Activated naive CD4-positive, alpha-beta T cell (primary cell): ENCODE data around the gene COL9A3.

ENCODE experiments used
- DNase-seq, 4 experiments: peaks; one replicate each; lab custom pipeline; 2025; lab: John Stamatoyannopoulos, UW

Gene COL9A3

DNA sequence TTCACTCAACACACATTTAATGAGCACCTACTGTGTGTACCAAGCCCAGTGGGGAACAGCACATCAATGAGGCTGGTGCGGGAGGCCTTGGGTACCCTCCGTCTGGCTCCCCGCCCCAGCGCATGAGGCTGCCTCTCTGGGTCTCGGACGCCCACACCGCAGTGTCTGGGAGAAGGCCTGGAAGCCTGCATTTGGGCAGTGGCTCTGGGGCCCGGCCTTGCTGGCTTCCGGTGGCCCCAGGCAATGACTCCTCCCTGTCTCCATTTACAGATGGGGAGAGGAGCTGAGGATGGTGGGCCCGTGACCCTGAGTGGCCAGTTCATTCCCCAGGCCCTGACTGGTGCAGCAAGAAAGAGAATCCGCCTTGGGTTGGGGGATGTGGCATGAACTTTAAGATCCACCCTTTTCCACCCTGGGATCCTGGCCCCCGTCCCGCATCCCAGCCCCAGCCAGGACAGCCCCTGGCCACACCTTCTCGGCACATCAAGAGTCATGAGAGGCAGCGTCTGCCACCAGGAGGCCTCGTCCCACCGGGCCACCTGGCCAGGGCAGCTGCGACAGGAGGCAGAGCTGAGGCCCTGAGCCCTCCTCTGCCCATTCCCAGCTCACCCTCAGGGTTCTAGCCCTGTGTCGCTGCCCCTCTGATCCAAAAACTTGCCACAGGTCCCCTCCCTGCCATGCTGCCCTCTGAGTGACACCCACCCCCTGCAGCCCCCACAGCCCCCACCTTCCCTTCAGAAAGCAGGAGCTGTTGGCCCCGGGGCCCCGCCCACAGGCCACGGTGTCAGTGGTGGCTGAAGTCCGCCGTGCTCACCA, 38.0 kb upstream of the COL9A3 start:
- DNase-seq, result no peak

DNA sequence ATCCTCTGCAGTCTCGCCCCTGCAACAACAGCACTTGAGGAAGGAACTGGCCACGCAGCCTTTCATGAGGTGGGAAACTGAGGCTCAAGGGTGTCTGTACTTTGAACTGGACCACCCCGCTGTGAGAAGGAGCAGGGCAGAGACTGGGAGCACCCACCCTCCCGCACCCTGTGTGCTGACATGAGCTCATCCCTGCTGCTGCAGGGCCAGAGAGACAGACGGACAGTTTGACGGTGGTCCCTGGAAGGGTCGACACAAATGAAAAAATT, 37.5 kb upstream of the COL9A3 start:
- no peak for DNase-seq

DNA sequence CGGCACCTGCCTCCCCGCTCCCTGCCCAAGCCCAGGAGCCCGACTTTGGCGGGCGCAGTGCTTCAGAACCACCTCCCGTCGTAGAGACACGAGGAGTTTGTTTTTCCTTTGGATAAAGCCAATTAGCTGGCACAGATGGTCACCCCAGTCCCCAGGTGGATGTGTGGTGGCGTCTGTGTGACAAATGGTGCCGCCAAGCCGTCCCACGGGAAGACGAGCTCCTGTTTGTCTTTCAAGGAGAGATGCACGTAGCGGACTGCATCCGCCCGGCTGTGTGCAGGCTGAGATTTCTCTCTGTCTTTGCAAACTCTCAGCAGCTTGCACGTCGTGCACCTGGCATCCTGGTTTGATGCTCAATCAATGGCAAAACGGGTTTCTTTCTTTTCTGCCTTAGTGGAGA, 36.6 kb upstream of the COL9A3 start:
- no peak for DNase-seq

DNA sequence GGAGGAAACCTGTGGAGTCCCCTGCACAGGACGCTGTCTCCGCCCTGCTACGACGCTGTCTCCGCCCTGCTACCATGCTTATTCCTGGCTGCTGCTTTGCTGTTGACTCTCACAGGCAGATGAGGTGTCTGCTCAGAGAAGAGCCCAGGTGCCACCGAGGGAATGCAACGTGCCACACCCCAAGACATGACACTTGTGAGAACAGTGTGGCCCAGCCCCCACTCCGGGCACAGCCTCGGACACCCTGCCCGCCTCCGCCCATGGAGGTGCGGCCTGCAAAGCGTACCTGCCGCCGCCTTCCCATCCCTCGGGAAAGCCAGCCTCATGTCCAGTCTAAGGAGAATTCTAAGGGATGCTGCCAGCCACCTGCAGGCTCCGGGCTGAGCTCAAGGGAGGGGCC, 36.2 kb upstream of the COL9A3 start:
- DNase-seq, result no peak

DNA sequence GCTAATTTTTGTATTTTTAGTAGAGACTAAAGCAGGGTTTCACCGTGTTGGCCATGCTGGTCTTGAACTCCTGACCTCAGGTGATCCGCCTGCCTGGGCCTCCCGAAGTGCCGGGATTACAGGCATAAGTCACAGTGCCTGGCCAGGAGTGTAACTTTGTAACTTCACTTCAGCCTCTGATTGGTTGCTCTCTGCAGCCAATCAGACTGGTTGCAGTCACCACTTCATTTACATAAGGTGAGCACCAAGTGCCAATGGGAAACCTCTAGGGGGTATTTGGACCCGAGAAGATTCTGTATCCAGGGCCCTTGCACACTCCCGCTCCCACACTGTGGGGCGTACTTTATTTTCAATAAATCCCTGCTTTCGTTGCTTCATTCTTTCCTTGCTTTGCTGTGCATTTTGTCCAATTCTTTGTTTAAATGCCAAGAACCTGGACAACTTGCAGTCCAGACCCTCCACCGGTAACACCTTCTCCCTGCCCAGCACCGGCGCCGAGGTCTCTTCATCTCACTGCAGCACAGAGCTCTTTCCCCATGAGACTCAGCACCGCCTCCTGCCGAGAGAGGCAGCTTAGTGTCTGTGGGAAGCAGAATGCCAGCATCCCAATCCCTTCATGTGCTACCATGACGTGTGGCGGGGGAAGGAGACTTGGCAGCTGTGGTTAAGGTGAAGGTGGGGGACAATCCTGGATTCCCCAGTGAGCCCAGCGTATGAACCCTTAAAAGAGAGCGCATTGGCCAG, 34.5 kb upstream of the COL9A3 start:
- no peak for DNase-seq

DNA sequence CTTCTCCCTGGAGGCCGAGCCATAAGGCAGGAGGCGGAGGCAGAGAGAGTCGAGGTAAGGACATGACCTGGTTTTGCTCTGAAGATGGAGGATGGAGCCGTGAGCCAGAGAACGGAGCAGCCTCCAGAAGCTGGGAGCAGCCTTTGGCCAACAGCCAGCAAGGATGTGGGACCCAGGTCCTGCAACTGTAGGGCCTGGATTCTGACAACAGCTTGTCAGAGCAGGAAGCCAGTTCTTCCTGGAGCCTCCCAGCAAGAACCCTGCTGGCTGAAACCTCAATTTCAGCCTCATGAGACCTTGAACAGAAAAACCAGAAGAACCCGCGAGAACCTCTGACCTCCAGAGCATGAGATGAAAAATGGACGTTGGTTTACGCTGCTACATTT, 34.0 kb upstream of the COL9A3 start:
- DNase-seq, result no peak

DNA sequence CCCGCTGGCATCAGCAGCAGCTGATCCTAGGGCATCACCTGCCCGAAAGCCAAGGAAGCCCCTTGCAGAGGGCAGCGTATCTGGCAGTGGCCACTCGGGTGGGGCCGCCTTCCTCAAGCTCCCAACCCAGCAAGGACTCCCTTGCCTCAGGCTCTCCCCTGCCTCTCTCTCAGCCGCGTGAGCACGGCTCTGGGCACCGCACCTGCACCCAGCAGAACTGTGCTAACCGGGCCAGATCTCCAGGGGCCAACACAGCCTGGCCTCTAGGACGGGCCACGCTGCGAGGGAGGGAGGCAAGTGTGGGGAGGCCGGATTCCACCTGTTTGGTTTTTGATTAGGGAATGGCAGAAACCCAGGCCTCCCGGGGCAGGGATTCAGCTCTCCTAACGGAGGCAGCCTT, 32.4 kb upstream of the COL9A3 start:
- DNase-seq, result no peak

DNA sequence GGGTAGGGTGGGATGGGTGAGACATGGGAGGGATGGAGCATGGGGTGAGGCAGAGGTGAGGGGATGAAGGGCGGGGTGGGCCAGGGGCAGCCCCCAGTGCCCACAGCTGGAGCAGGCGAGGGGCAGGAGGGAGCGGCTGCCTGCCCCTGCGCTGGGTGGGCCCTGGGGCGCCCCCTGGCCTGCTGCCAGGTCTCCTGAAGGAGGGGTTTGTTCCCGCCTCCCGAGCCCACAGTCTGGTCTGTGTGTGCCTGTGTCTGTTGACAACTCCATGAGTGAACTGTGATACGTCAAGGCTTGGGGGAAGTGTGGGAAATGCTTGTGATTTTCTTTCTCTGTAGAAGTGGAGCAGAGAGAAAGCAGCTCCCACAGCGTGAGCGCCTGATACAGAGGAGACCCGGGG, 31.5 kb upstream of the COL9A3 start:
- DNase-seq, result no peak

DNA sequence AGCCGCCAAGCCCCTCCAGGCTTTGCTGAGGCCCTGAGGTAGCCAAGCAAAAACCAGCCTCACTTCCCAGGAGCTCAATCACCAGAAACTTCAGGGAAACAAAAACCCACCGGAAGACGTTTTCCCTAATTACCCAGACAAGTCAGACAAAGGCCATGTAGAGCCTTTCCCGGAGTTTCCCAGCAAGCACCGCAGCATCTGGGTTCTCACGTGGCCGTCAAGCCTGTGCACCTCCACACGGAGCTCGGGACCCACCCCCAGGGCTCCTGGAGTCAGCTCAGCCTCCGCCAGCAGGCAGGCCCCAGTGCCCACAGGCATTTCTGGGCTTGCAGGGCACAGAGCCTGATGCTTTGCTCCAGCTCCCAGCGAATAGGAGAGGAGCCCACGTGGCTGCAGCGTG, 30.7 kb upstream of the COL9A3 start:
- no peak for DNase-seq

DNA sequence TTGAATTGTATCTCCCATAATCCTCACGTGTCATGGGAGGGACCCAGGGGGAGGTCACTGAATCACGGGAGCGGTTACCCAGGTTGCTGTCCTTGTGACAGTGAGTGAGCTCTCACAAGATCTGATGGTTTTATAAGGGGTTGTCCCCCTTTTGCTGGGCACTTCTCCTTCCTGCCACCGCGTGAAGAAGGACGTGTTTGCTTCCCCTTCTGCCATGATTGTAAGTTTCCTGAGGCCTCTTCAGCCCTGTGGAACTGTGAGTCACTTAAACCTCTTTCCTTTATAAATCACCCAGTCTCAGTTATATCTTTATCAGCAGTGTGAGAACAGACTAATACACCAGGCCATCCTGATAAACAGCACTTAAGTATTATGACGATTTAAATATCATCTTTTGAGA, 29.5 kb upstream of the COL9A3 start:
- no peak for DNase-seq

DNA sequence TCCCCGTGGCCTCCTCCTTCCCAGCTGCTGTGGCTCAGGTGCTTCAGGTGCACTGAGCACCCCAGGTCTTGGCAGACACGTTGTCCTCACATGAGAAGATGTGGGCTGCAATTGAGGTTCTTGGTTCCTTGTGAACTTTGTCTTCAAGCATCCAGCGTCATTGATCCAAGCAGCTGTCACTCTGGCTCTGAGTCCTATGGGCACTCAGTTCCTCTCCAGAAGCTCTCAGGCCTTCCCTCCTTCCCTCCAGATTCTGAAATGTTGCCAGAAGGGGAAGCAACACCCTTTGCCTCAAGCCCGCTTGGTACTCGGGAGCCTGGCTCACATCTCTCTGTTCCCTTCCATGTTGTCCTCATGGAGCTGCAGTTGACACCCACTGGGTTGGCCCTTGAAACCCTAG, 29.0 kb upstream of the COL9A3 start:
- DNase-seq, result no peak

DNA sequence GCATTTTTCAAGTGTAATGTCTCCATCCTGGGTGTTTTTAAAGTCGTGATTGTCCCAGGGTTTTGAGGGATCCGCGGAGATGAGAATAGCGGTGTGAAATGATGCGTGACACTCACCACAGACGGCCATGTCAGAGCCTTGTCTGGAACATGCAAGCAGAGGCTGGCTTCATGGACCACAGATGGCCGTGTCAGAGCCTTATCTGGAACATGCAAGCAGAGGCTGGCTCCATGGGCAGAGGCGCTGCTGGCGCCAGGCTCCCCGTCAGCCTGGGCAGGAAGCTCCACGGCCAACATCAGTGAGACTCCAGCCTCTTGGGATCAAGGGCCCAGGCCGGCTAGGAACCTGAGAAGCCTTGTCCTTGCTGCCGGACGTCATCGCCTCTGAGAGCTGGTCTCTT, 28.2 kb upstream of the COL9A3 start:
- no peak for DNase-seq

DNA sequence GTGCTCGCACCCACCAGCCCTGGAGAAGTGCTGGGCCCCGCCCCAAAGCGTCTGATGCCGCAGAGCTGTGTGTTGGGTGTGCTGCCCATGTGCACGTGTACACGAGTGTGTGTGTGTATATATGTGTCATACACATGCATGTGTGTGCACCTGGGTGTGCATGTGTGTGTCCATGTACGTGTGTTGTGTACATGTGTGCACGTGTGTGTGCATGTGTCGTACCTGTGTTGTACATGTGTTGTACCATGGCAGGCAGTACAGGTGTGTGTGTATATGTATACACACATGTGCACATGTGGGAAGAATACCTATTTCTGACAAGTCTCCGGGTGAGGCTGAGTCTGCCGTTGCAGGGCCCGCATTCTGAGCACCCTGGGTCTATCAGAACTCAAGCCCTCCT, 26.8 kb upstream of the COL9A3 start:
- no peak for DNase-seq

DNA sequence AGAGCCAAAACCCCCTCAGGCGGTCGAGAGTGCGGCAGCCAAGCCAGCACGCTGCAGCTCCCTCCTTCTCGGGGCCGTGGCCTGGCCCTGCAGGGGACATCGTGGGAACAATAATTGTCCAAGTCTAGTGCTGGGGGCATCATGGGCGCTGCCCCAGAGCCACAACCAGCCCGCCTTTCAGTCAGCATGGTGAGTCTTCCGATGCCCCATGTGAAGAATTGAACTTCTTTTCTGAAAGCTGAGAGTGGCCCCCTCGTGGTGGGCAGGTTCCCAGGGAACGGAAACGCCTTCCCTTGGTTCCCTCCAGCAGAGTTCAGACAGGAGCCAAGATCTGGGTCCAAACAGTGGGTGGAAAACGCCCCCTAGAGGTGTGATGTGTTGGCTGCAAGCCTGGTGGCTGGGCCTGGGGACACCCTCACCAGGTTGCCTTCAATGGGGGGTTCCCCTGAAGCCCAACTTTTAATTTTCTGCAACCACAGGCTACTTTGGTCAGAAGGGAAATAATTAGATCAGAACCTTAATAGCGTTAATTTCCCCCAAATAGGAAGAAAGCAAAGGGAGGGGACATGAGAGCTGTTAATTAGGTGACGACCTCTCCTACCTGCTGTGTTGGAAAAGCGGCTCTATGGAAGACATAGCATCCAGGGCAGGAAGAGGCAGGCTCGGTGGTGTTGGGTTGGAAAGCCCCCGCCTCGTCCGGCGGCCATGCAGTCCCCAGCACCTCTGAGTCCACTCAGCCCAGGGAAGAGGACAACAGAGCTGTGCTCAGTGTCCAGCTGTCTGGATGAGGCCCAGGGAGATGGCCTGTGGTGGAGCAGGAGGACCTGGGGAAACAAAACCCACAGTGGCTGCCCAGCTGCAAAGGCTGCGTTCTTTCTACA, 25.3 kb upstream of the COL9A3 start:
- peak; percentile 27 to 60 (median 38) for DNase-seq

DNA sequence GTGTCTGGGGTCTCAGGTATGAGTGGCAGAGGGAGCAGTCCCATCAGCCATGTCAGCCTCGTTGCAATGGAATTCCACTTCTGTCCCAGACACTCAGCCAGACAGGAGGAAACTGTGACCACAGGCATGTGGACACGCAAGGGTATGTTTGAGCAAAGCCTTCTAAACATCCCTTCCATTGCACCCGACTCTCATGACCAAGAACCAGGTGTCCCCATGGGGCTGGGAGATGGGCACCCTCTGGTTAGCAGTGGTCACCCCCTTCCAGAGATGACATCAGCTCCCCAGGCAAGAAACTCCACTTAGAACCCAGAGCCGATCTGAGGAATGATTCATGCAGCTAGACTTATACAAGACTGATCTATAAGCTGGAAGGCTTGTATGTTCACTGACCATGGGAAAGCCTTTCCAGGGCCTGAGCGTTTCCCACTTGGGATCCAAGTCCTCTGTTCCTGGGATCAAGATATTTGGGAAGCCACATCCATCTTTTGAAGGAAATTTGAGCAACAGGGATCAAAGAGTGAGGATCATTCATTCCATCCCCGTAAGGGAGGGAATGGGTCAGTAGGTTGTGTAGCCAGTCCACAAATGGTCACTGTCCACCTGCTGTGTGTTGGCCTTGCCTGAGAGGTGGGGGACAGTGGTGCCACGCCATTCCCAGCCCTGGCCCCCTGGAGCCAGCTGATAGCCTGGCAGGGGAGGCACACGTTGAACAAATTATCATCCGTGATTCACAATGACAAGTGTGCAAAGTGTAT, 24.5 kb upstream of the COL9A3 start:
- DNase-seq, result no peak

DNA sequence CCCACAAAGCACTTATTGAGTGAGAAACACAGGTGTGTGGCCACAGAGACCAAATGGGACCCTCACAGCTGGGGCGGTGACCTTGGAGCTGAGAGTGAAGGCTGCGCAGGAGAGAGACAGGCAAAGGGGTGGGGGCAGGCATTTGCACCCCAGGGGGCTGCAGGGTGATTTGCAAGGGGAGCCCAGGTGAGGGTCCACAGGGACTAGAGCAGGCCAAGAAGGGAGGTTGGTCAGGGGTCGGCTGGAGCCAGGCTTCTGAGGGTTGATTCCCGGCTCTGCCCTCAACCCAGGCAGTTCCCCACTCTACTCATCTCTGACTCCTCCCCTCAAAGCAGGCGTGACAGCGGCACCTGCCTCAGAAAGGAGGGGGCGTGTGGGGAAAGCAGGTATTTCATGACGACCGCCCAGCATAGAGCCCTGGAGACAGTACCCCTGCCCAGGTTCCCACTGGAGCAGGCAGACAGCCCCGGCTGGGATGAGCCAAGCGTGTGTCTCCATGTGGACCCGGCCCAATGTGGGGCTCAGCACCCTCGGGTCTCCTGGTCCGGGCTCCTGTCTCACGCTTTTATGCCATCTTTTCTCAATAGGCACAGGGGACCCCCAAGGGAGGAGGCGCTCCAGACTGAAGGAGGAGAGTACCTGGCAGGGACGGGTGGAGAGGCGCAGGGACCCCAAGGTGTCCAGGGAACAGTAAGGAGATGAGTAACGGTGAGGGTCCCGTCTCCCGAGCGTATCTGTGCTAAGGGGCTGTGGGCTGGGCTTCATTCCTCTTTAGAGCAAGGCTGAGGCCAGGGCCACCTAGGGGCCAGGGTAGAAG, 23.7 kb upstream of the COL9A3 start:
- no peak for DNase-seq

DNA sequence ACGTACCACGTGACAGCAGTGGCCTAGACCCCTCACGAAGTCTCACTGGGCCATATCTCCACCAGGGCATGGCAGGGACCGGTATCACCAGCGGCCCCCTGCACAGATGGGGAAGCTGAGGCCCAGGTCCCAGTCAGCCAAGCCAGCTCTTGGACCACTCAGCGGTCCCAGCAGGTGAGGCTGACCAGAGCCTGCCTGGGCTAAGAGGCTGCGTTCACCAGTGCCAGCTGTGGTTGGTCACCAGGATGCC, 23.2 kb upstream of the COL9A3 start:
- DNase-seq, result no peak

DNA sequence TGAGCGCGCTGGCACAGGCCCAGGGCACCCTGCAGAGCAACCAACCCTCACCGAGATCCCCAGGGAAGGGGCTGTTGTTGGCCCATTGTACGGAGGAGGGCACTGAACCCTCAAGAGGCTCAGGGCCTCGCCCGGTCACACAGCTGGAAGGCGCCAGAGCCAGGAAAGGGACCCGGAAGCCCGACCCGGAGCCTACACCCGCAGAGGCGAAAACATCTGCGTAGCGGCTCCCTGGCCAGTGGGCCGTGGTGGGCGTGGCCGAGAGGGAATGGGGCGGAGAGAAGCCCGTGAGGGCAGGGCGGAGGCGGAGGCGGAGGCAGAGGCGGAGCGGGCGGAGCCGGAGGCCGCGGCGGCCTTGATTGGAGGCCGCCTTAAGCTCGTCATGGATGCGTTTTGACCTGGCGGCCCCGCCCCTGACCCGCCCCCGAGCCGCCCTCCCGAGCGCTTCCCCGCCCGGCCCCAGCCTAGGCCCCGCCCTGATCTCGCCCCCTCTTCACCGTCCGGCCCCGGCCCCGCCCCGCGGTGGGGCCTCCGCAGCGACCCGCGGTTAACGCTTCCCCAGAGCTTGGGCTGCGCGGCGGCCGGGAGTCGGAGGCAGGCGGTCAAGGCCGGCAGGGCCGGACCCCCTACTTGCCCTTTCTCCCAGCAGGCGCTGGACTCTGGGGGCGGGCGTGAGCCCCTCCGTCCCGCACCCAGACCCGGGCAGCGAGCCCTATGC, 22.7 kb upstream of the COL9A3 start:
- peak; percentile 84 to 97 (median 92) for DNase-seq

DNA sequence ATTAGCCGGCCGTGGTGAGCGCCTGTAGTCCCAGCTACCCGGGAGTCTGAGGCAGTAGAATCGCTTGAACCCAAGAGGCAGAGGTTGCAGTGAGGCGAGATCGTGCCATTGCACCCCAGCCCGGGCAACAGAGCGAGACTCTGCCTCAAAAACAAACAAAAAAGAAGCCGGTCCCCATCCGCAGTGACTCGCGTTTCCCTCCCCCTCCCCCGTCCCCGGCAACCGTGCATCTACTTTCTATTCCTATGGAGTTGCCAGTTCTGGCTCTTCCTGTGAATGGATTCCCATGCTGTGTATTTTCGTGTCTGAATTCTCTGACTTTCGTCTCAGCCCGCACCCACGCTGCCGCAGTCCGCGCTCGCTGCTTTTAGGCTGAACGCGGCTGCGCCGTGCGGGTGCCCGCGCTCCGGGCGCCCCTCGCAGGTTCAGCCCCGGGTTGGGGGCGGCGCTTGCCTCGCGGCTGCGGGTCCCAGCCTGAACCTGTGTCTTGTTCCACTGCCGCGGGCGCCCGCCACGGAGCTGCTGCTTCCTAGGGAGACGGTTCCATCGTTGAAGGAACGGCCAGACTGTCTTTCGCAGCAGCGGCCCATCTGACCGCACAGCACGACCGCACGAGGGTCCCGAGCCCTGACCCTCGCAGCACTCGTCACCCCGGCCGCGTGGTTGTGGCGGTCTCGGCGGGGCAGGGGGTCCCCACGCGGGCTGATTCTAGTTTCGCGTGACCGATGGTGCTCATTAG, 21.7 kb upstream of the COL9A3 start:
- DNase-seq, result peak; percentile 33 to 68 (median 50)
